Astrocyte (in vitro differentiated cells and primary cell): ENCODE results near the gene NFYB.

Experiments
- EZH2 ChIP-seq: IDR thresholded peaks from 2 replicates; pipeline ENCODE4 v1.6.1; 2012; ENCODE audit warnings: mild to moderate bottlenecking, low read length, inconsistent platforms; ENCODE audit not compliant: insufficient read depth
- TF ChIP-seq, protein P1 (sequence below): IDR thresholded peaks from 2 replicates; pipeline ENCODE4 v1.5.1; 2011; ENCODE audit warnings: low read depth, mild to moderate bottlenecking, inconsistent platforms, low read length, moderate library complexity; ENCODE audit not compliant: insufficient read depth

DNA sequence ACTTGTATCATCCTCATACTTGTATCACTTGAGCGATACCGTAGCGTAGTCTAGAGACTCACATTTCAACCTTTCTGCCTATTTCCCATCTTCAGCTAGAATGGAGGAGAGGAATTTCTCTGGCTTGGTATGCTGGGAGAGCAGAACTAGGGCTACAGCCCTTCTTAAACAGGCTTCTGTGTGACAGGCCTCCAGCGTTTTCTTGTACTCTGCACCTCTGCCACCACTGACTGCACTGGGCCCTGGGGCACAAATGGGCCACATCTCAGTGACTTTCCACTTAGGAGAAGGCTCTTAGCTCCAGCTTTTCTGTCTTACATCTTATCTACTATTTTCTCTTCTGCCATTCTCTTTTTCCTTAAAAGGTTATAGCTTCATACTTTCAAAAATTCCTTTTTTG, 46.9 kb downstream of the NFYB start:
- TF ChIP-seq, protein P1, sequence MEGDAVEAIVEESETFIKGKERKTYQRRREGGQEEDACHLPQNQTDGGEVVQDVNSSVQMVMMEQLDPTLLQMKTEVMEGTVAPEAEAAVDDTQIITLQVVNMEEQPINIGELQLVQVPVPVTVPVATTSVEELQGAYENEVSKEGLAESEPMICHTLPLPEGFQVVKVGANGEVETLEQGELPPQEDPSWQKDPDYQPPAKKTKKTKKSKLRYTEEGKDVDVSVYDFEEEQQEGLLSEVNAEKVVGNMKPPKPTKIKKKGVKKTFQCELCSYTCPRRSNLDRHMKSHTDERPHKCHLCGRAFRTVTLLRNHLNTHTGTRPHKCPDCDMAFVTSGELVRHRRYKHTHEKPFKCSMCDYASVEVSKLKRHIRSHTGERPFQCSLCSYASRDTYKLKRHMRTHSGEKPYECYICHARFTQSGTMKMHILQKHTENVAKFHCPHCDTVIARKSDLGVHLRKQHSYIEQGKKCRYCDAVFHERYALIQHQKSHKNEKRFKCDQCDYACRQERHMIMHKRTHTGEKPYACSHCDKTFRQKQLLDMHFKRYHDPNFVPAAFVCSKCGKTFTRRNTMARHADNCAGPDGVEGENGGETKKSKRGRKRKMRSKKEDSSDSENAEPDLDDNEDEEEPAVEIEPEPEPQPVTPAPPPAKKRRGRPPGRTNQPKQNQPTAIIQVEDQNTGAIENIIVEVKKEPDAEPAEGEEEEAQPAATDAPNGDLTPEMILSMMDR: no peak
- TF ChIP-seq EZH2: no peak
